Left colon (tissue), 2 donors: ENCODE data around the gene PCDHB4. TPM values are rescaled to one million over a fixed set of nuclear protein-coding genes. Genes with fewer than 3 reads are reported as not detected.
"Not testable (repeated sequence)": the region's sequence is repeated elsewhere in the genome, so short reads cannot be mapped to it uniquely, and the experiment has no call there.

ENCODE experiments used
- ATAC-seq: fragments of 200-7000 bp; cut with Tn5 transposase; one replicate; pipeline ENCODE4 v1.9.1; 2020; ENCODE audit warnings: mild to moderate bottlenecking, moderate library complexity
- DNase-seq, 2 donors: peaks; one replicate each; pipeline ENCODE4 v3.0.0-alpha.2; 2020
- intact Hi-C, 2 donors: fragments of 100-400 bp; cut with DNase I in 1 of 2; cut with micrococcal nuclease in 1 of 2; formaldehyde crosslinking; loops; one replicate each; pipeline versions ENCODE4 v1.11.2 to v1.14.0; 2022; cut with DNase I, micrococcal nuclease
- long read RNA-seq: library from polyadenylated mRNA; unstranded; transcript quantifications from one replicate; pipeline ENCODE4 v2.0.0, GENCODE V29; 2021
- total RNA-seq, 2 donors: library from RNA; stranded (reverse); fragmentation: NEBNext Ultra II Directional; extraction: Animal tissue kit (Norgen Biotek cat#: 25700); gene quantifications; one replicate each; pipeline ENCODE4 v1.2.1, GENCODE V29; 2021
- donor health status: DM: no; HTN: no; CAD: no.
- donor health status: DM: yes; HTN: yes; CAD: no.

Gene PCDHB4
- total RNA-seq = under 1 TPM; 0.46 to 0.81 TPM
- long read RNA-seq, partial matches to known transcripts = 0 of 2 reads
- long read RNA-seq, other reads (novel, unspliced or antisense) = 0 of 2 reads

GRCh38 chr5:141121563-141121962 lies at the start of gene PCDHB4:
PCDHB4 (plus strand) TSS chr5:141121818; CDS start chr5:141121999, 181 bp downstream.
- DNase-seq (no peak), ATAC-seq (no peak)
- intact Hi-C loops = no loop called here

GRCh38 chr5:141077826-141078225 lies 43.8 kb upstream of the PCDHB4 start:
- ATAC-seq = no peak
- DNase-seq = no peak
- intact Hi-C loops = no loop called here

GRCh38 chr5:141082228-141082627 lies 39.4 kb upstream of the PCDHB4 start:
- intact Hi-C loops = no loop called here
- ATAC-seq = no peak
- DNase-seq = no peak

GRCh38 chr5:141084487-141084989 lies 37.1 kb upstream of the PCDHB4 start:
- DNase-seq = no peak
- intact Hi-C loops = no loop called here
- no peak for ATAC-seq

GRCh38 chr5:141094481-141095262 lies 26.9 kb upstream of the PCDHB4 start, which contains the start of gene PCDHB2:
PCDHB2 (plus strand) TSS chr5:141094615; CDS start chr5:141094791, 176 bp downstream.
- intact Hi-C loops = no loop called here
- peak in 1 of 2 donors; percentile 13 for DNase-seq
- ATAC-seq = no peak

GRCh38 chr5:141095263-141095641 lies 26.4 kb upstream of the PCDHB4 start:
- intact Hi-C loops = no loop called here
- no peak for DNase-seq
- ATAC-seq = no peak

- DNase-seq, ATAC-seq, intact Hi-C loops: not testable (repeated sequence)
Observed at GRCh38 chr5:141096181-141096580, 25.4 kb upstream of the PCDHB4 start.

- DNase-seq, ATAC-seq, intact Hi-C loops: not testable (repeated sequence)
Observed at GRCh38 chr5:141096586-141096985, 25.0 kb upstream of the PCDHB4 start.

- intact Hi-C loops = no loop called here
- DNase-seq (no peak), ATAC-seq (no peak)
Observed at GRCh38 chr5:141100243-141100805, 21.3 kb upstream of the PCDHB4 start, which contains the start of gene PCDHB3. PCDHB3 (plus strand) TSS chr5:141100473; CDS start chr5:141100650, 177 bp downstream.

GRCh38 chr5:141101059-141101458 lies 20.6 kb upstream of the PCDHB4 start:
- ATAC-seq (no peak), DNase-seq (no peak)
- intact Hi-C loops = no loop called here

GRCh38 chr5:141102070-141102469 lies 19.5 kb upstream of the PCDHB4 start:
- ATAC-seq, intact Hi-C loops, DNase-seq: not testable (repeated sequence)

GRCh38 chr5:141102471-141102870 lies 19.1 kb upstream of the PCDHB4 start:
- not testable (repeated sequence) for ATAC-seq

GRCh38 chr5:141105350-141105749 lies 16.3 kb upstream of the PCDHB4 start:
- intact Hi-C loops = no loop called here
- ATAC-seq = no peak
- DNase-seq = no peak

More at GRCh38 chr5:141102471-141102870, 19.1 kb upstream of the PCDHB4 start:
- intact Hi-C loops, DNase-seq: not testable (repeated sequence)

- intact Hi-C loops = no loop called here
- DNase-seq (no peak), ATAC-seq (no peak)
Observed at GRCh38 chr5:141119250-141119649, 2.4 kb upstream of the PCDHB4 start.

- intact Hi-C loops = no loop called here
- DNase-seq (no peak), ATAC-seq (no peak)
Observed at GRCh38 chr5:141121985-141122384, 367 bp downstream of the PCDHB4 start.

- intact Hi-C loops, ATAC-seq: not testable (repeated sequence)
Observed at GRCh38 chr5:141123396-141124135, 1.9 kb downstream of the PCDHB4 start.

GRCh38 chr5:141127305-141127704 lies 5.7 kb downstream of the PCDHB4 start:
- intact Hi-C loops = no loop called here
- ATAC-seq (no peak), DNase-seq (no peak)

More at GRCh38 chr5:141123396-141124135, 1.9 kb downstream of the PCDHB4 start:
- not testable (repeated sequence) for DNase-seq

GRCh38 chr5:141135030-141135717 lies 13.6 kb downstream of the PCDHB4 start, which contains the start of gene PCDHB5:
PCDHB5 (plus strand) TSS chr5:141135206; CDS start chr5:141135435, 229 bp downstream.
- no peak for DNase-seq
- no peak for ATAC-seq

More at GRCh38 chr5:141135030-141135717, 13.6 kb downstream of the PCDHB4 start, which contains the start of gene PCDHB5:
- intact Hi-C loops = no loop called here
